DLD1 (cell line): Measurements from ENCODE around the gene CMKLR1.

Experiments used
- in situ Hi-C: cut with HindIII; loops from 2 replicates; pipeline ENCODE4 v1.10.0; 2017; ENCODE audit warnings: low sequenced_read_pairs

Gene CMKLR1

GRCh38 chr12:108269224-108269623, 69.9 kb downstream of the CMKLR1 start:
- in situ Hi-C loops, result no loop called here

- in situ Hi-C loops, result no loop called here
Measured at GRCh38 chr12:108268397-108268796, 70.7 kb downstream of the CMKLR1 start.

- in situ Hi-C loops, result no loop called here
Measured at GRCh38 chr12:108267450-108267849, 71.7 kb downstream of the CMKLR1 start.

- in situ Hi-C loops, result no loop called here
Measured at GRCh38 chr12:108266131-108266530, 73.0 kb downstream of the CMKLR1 start.

GRCh38 chr12:108265505-108265904, 73.6 kb downstream of the CMKLR1 start:
- in situ Hi-C loops, result no loop called here

- in situ Hi-C loops, result no loop called here
Measured at GRCh38 chr12:108260969-108261368, 78.1 kb downstream of the CMKLR1 start.

GRCh38 chr12:108260039-108260438, 79.1 kb downstream of the CMKLR1 start:
- in situ Hi-C loops, result no loop called here

- in situ Hi-C loops, result no loop called here
Measured at GRCh38 chr12:108257610-108258106, 81.5 kb downstream of the CMKLR1 start.

- in situ Hi-C loops, result no loop called here
Measured at GRCh38 chr12:108257004-108257403, 82.1 kb downstream of the CMKLR1 start.

GRCh38 chr12:108255252-108255602, 83.9 kb downstream of the CMKLR1 start:
- in situ Hi-C loops, result no loop called here

GRCh38 chr12:108254517-108255251, 84.4 kb downstream of the CMKLR1 start:
- in situ Hi-C loops, result no loop called here

GRCh38 chr12:108254030-108254429, 85.1 kb downstream of the CMKLR1 start:
- in situ Hi-C loops, result no loop called here

GRCh38 chr12:108253540-108253939, 85.6 kb downstream of the CMKLR1 start:
- in situ Hi-C loops, result no loop called here

GRCh38 chr12:108252523-108252922, 86.6 kb downstream of the CMKLR1 start:
- in situ Hi-C loops, result no loop called here

- in situ Hi-C loops, result no loop called here
Measured at GRCh38 chr12:108248011-108248410, 91.1 kb downstream of the CMKLR1 start.

- in situ Hi-C loops, result no loop called here
Measured at GRCh38 chr12:108247130-108247529, 92.0 kb downstream of the CMKLR1 start.

GRCh38 chr12:108241986-108242703, 97.0 kb downstream of the CMKLR1 start:
- in situ Hi-C loops, result no loop called here

- in situ Hi-C loops, result no loop called here
Measured at GRCh38 chr12:108240928-108241327, 98.2 kb downstream of the CMKLR1 start.

GRCh38 chr12:108240027-108240785, 98.9 kb downstream of the CMKLR1 start:
- in situ Hi-C loops, result no loop called here

- in situ Hi-C loops, result no loop called here
Measured at GRCh38 chr12:108239378-108239777, 99.7 kb downstream of the CMKLR1 start.

GRCh38 chr12:108238474-108238873, 100.6 kb downstream of the CMKLR1 start:
- in situ Hi-C loops, result no loop called here
